ENCODE data around the gene HLA-F. TPM values are rescaled to one million over a fixed set of nuclear protein-coding genes. Genes with fewer than 3 reads are reported as not detected.

Gene HLA-F
- total RNA-seq, 4 donors from 2014 or later: 14.2 to 146 (median 104) TPM

- intact Hi-C loops (cut with DNase I; ENCODE audit: low total_unique reads): no loop called here
- H3K9me3 ChIP-seq: no peaks in the 10 kb centered on the region
- no peak overlapping the region for H3K27ac ChIP-seq
- no peaks in the 10 kb centered on the region for H3K27me3 ChIP-seq
- DNase-seq: no peak
- H3K4me3 ChIP-seq: no peak overlapping the region
- no peaks in the 10 kb centered on the region for H3K4me1 ChIP-seq
- no peak for TF ChIP-seq CTCF (IDR thresholded peaks at IDR 0.05)
- no peaks in the 10 kb centered on the region for H3K36me3 ChIP-seq
These were observed 34.0 kb downstream of the HLA-F start for GRCh38 chr6:29757282-29757681.

GRCh38 chr6:29757701-29758293, 34.6 kb downstream of the HLA-F start:
- no peak for TF ChIP-seq CTCF (IDR thresholded peaks at IDR 0.05)
- TF ChIP-seq POLR2A (IDR thresholded peaks at IDR 0.05): no peak
- no peak overlapping the region for H3K27ac ChIP-seq
- no peaks in the 10 kb centered on the region for H3K4me1 ChIP-seq
- intact Hi-C loops (cut with DNase I; ENCODE audit: low total_unique reads): no loop called here
- no peaks in the 10 kb centered on the region for H3K27me3 ChIP-seq
- H3K4me3 ChIP-seq: no peak overlapping the region
- H3K9me3 ChIP-seq: no peaks in the 10 kb centered on the region
- no peaks in the 10 kb centered on the region for H3K36me3 ChIP-seq
- DNase-seq: no peak

DNA sequence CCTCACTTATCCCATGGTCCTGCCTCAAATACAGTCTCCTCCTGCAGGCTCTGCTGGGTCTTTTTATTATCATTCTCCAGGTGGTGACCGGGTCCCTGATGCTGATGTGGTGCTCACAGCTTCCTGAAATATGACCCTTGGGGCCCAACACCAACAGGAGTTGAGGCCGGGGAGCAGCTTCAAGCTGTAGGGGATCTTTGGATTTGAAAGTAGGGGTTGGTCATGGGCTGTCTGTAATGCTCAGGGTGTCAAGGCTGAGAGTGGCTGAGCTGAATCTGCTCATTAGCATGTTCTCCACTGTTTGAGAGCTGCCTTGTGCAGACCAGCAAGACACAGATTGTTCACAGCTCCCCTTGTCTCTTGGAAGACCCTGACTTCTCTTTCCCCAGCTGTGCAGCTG, 35.5 kb downstream of the HLA-F start:
- Histone ChIP-seq H3K4me1 (no peaks in the 10 kb centered on the region), H3K27ac (no peak overlapping the region), H3K36me3 (no peaks in the 10 kb centered on the region), H3K4me3 (no peak overlapping the region), H3K9me3 (no peaks in the 10 kb centered on the region), H3K27me3 (no peaks in the 10 kb centered on the region)
- intact Hi-C loops (cut with DNase I; ENCODE audit: low total_unique reads): no loop called here
- DNase-seq: no peak
- TF ChIP-seq POLR2A (IDR thresholded peaks at IDR 0.05) (no peak), CTCF (IDR thresholded peaks at IDR 0.05) (no peak)

DNA sequence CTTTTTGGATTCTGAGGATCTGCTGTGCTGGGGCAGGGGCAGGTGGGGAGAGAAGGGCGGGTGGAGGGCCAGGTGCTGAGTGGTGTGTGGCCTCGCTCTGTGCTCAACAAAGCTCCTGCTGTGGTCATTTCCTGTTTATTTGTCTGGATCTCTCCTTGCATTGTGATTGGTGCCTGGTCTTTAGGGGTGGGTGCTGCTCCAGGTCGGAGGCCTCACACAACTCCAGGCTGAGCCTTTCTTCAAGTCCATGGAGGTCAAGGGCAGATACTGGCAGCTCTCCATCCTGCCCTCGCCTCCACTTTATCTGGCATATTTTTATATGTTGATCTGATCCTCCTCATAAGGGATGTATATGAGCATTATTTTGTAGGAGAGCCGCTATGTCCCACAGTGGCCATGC, 36.2 kb downstream of the HLA-F start:
- Histone ChIP-seq H3K27ac (no peak overlapping the region), H3K27me3 (no peaks in the 10 kb centered on the region), H3K4me1 (no peaks in the 10 kb centered on the region), H3K36me3 (no peaks in the 10 kb centered on the region), H3K4me3 (no peak overlapping the region), H3K9me3 (no peaks in the 10 kb centered on the region)
- DNase-seq: no peak
- intact Hi-C loops (cut with DNase I; ENCODE audit: low total_unique reads): no loop called here
- TF ChIP-seq CTCF (IDR thresholded peaks at IDR 0.05): no peak
- no peak for TF ChIP-seq POLR2A (IDR thresholded peaks at IDR 0.05)

GRCh38 chr6:29760328-29760727, 37.1 kb downstream of the HLA-F start:
- Histone ChIP-seq H3K27me3 (no peaks in the 10 kb centered on the region), H3K9me3 (no peaks in the 10 kb centered on the region), H3K4me3 (no peak overlapping the region), H3K36me3 (no peaks in the 10 kb centered on the region), H3K27ac (no peak overlapping the region), H3K4me1 (no peaks in the 10 kb centered on the region)
- intact Hi-C loops (cut with DNase I; ENCODE audit: low total_unique reads): no loop called here
- TF ChIP-seq CTCF (IDR thresholded peaks at IDR 0.05) (no peak), POLR2A (IDR thresholded peaks at IDR 0.05) (no peak)
- DNase-seq: no peak

All from uterus (tissue), 4 donors.